IPS-11a (cell line): Measurements from ENCODE around the gene CD81.
A peak's percentile ranks its signal among the peaks of the same experiment; 100 is the strongest.

Experiments
- H3K4me3 ChIP-seq: one replicate; pipeline ENCODE4 v1.5.1; 2013; ENCODE audit warnings: low read depth, low read length, control low read depth

The CD81 gene

DNA sequence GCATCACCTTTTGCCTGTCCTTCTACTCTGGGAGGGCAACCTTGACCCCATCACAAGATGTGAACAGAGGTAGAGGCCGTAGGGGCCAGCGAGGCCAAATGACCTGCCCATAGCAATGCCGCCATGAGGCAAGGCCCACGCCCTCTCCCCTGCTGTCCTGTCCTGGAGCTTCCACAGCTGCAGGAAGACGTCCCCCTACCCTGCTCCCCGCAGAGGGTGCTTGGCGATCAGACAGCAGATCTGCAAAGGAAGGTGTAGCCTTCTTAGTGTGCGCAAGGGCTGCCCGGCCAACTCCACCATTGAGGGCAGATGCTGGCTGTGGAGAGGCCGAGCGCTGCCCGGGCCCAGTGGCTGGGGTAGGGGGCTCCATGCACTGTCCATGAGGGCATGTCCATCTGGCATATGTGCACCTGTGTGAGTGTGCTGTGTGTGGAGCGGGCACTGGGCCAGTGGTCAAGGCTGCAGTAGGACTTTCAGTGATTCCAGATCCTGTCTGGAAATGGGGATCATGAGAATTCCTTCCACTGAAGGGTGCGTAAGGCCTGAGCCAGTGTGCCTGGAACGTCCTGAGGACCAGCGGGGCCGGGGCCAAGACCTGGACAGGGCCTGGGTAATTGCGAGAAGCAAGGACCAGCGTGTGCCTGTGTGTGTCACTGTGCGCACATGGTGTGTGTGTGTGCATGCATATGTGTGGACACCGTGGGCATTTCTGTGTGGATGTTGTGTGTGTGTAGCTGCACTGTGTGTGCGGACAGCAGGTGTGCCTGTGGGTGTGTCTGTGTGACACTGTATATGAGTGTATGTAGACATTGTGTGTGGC, 56.2 kb downstream of the CD81 start:
- H3K4me3 ChIP-seq = no peak overlapping the region

DNA sequence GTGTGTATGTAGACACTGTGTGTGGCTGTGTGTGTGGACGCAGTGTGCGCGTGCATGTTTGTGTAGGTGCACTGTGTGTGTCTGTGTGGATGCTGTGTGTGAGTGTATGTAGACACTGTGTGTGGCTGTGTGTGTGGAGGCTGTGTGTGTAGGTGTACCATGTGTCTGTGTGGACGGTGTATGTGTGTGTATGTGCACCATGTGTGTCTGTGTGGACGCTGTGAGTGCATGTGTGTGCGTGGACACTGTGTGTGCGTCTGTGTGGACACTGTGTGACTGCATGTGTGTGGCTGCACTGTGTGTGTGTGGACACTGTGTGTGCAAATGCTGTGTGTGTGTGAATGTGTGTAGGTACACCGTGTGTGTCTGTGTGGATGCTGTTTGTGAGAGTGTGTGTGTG, 56.9 kb downstream of the CD81 start:
- H3K4me3 ChIP-seq = no peak overlapping the region

DNA sequence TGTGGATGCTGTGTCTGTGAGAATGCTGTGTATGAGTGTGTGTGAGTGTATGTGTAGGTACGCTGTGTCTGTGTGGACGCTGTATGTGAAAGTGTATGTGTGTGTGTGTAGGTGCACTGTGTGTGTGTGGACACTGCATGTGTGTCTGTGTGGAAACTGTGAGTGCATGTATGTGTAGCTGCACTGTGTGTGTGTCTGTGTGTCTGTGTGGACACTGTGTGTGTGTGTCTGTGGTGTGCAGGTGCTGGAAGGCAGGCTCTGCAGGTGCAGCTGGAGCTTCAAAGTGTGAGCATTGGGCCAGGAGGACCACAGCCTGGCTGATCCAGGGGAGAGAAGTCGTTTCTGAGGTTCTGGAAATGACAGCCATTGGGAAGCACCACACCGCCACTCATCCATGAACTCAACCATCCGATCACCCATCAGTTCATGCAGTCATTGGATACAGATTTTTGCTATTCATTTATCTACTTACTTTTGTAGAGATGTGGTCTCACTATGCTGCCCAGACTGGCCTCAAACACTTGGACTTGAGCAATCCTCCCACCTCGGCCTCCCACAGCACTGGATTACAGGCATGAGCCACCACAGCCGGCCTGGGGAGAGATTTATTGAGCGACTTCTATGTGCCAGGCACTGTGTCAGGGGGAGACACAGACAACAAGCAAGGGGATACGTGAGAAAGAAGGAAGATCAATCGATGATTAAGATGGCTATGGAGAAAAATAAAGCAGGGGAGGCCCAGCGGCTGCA, 57.6 kb downstream of the CD81 start:
- H3K4me3 ChIP-seq = no peak overlapping the region

GRCh38 chr11:2435288-2436012, 58.3 kb downstream of the CD81 start:
- H3K4me3 ChIP-seq = no peak overlapping the region

DNA sequence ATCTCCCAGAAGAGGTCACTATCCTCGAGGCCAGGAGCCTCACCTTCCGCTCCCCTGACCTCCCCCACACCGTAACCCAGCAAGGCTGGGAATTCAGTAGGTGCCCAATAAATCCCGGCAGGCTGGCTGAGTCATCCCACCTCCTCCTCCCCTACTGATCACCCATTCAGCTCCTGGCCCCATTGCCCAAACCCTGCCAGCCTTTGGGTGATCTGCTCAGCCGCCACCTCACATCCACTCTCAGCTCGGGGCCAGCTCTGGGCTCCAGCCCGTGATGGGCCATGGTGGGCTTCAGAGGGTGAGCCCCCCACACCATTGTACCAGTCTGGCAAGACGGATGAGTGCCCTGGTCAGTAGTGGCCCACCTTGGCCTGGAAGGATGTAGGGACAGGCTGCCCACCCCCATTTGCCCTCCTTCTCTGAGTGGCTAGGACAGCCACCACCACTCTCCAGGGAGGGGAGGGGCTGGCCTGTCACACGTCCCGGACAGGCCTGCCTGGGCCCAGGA, 59.0 kb downstream of the CD81 start:
- no peak overlapping the region for H3K4me3 ChIP-seq

GRCh38 chr11:2436521-2437031, 59.5 kb downstream of the CD81 start:
- no peak overlapping the region for H3K4me3 ChIP-seq

GRCh38 chr11:2437516-2437915, 60.4 kb downstream of the CD81 start:
- H3K4me3 ChIP-seq = no peak overlapping the region

GRCh38 chr11:2439820-2440219, 62.7 kb downstream of the CD81 start:
- no peak overlapping the region for H3K4me3 ChIP-seq

- H3K4me3 ChIP-seq = no peak overlapping the region
These were observed 63.5 kb downstream of the CD81 start for GRCh38 chr11:2440646-2441045.

GRCh38 chr11:2441171-2441570, 64.1 kb downstream of the CD81 start:
- H3K4me3 ChIP-seq = no peak overlapping the region

GRCh38 chr11:2442589-2442988, 65.5 kb downstream of the CD81 start:
- no peak overlapping the region for H3K4me3 ChIP-seq

GRCh38 chr11:2443406-2443805, 66.3 kb downstream of the CD81 start:
- H3K4me3 ChIP-seq = no peak overlapping the region

DNA sequence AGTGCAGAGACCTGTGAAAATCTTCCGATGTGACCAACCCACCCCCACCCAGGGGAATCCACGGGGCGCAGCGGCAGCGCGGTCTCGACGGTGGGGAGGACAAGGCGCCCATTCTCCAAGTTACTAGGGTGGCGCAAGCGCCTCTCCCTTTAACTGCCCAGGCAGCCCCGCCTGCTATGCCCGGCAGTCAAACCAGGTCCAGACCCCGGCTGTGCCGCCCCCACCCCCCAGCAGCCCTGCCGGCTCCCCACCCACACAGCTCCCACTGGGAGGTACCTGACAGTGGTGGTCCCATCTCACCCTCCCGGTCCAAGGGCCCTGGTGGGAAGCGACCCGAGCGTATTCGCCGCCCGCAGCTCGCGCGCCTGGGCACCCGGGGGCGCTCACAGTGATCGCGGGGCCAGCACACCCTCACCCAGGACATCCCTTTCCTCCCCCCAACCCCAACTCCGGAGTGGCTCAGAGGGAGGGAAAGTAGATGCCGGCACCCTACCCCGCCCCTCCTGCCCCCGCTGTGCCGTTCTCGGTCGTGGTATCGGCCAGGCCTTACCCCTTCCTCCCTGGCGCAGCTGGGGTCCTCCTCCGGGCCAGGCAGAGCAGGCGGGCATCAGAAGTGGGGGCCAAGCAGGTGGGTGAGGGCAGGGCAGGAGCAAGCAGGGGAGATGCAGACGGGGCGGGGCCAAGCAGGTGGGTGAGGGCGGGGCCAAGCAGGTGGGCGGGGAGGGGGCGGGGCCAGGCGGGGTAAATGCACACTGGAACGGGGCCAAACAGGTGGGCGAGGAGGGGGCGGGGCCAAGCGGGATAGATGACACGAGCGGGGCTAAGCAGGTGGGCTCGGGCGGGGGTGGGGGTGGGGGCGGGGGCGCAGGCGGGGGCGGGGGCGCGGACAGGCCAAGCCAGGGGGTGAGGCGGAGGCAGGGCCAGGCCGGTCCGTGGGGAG, 67.0 kb downstream of the CD81 start, which contains the start of gene TRPM5:
Gene TRPM5 (minus strand): TSS at position 634 of the 940 bp plus-strand sequence. CDS start 21,478 bp downstream, outside the sequence.
- H3K4me3 ChIP-seq = peak within 1 kb of the TSS; percentile 27

DNA sequence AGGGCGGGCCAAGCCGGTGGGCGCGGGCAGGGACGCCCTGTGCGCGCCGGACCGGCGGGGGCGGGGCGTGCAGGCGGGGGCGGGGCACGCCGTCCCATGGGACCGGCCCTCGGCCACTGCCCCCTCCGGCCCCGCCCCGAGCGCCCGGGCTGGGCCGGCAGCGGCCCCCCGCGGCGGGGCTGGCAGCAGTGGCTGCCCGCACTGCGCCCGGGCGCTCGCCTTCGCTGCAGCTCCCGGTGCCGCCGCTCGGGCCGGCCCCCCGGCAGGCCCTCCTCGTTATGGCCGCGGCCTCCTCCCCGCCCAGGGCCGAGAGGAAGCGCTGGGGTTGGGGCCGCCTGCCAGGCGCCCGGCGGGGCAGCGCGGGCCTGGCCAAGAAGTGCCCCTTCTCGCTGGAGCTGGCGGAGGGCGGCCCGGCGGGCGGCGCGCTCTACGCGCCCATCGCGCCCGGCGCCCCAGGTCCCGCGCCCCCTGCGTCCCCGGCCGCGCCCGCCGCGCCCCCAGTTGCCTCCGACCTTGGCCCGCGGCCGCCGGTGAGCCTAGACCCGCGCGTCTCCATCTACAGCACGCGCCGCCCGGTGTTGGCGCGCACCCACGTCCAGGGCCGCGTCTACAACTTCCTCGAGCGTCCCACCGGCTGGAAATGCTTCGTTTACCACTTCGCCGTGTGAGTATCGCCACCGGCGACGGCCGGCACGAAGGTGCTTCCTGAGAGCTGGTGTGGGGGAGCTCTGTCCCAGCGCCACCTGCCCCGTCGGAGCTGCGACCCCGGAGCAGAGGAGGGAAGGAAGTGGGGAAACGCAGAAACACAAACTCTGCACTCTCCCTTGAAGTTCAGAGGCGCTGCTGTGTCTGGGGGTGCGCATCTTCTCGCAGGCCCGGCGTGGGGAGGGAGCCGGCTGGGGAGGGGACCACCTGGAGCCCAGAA, 68.0 kb downstream of the CD81 start, which contains the start of gene KCNQ1:
Gene KCNQ1 (plus strand): TSS at position 188 of the 925 bp plus-strand sequence. CDS start 91 bp downstream, at position 279.
- peak within 1 kb of the TSS; percentile 27 for H3K4me3 ChIP-seq

DNA sequence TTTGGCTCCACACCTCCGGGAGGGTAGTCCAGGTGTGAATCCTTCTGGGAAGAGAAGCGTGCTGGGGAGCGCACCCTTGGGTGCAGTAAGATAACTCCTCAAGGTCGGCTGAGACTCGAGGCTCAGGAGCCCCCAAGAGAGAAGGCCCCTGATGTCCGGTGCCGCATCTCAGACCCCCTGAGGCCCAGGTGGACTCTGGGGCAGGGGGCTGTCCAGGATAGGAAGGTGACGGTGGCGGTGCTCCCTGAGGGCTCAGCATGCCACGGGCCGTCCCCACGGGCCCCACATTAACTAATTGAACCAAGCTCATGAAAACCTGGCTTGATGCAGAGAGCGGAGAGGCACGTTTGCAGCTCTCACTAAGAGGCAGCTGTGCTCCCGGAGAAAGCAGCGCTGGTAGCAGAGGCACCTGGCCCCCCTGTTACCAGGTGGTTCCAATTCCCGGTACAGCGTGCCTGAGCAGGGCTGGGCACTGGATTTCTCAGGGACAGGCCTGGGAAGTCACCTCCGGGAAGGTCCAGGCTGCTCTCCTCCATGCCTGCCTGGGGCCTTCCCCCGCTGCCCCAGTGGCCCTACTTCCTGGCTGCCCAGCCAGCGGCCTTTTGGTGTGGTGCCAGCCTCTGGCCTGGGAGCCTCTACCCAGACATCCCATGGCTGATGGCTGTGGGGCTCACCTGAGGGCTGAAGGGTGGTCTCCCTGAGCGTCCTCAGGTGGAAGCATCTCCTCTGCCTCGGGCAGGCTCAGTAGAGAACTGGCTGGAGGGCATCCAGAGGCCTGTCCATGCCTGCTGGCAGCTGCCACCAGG, 68.8 kb downstream of the CD81 start:
- H3K4me3 ChIP-seq = peak overlapping the region; percentile 27

- H3K4me3 ChIP-seq = no peak overlapping the region
These were observed 69.6 kb downstream of the CD81 start for GRCh38 chr11:2446590-2447252.
